K562 (cell line): ENCODE data around the gene BRAT1.

ENCODE experiments used
- CHD2 ChIP-seq: IDR thresholded peaks from 2 replicates; pipeline ENCODE4 v1.6.1; 2011; ENCODE audit warnings: low read depth, low read length
- ELF4 ChIP-seq: fragments of 450-650 bp; formaldehyde crosslinking; IDR thresholded peaks from 2 replicates; pipeline ENCODE4 v1.4.0; 2022; ENCODE audit warnings: missing genetic modification characterization
- FOXJ2 ChIP-seq: fragments of 200-800 bp; sonication (Bioruptor generic); IDR thresholded peaks from 2 replicates; pipeline ENCODE4 v1.6.1; 2016; ENCODE audit warnings: missing genetic modification characterization, missing compliant biosample characterization
- MAFF ChIP-seq: IDR thresholded peaks from 2 replicates; pipeline ENCODE4 v1.6.1; 2012; ENCODE audit warnings: low read length, improper control_type of control experiment
- MAFK ChIP-seq: IDR thresholded peaks from 2 replicates; pipeline ENCODE4 v1.6.1; 2011; ENCODE audit warnings: low read length, improper control_type of control experiment
- NR1H2 ChIP-seq: sonication (generic); formaldehyde crosslinking; IDR thresholded peaks from 2 replicates; pipeline ENCODE4 v1.4.0; 2020; ENCODE audit warnings: mild to moderate bottlenecking, missing genetic modification reagents
- PML ChIP-seq: IDR thresholded peaks from 2 replicates; pipeline ENCODE4 v1.6.1; 2012; ENCODE audit warnings: low read length, inconsistent platforms
- SIN3A ChIP-seq, 2 experiments: fragments of 150-350 bp in 1 of 2; IDR thresholded peaks; 2 replicates each; pipeline ENCODE4 v1.6.1; 2011 to 2016; ENCODE audit warnings: borderline replicate concordance in 2 of 2, low read depth in 2 of 2, low read length in 2 of 2, mild to moderate bottlenecking in 2 of 2, moderate library complexity in 2 of 2; ENCODE audit not compliant: control insufficient read depth in 1 of 2
- TF ChIP-seq, protein P1 (sequence below): IDR thresholded peaks from 2 replicates; pipeline ENCODE4 v1.6.1; 2011; ENCODE audit warnings: borderline replicate concordance, low read depth, mild to moderate bottlenecking, moderate library complexity, low read length; ENCODE audit not compliant: insufficient read depth, poor library complexity, severe bottlenecking
- TF ChIP-seq, protein P2 (sequence below): sonication (generic); formaldehyde crosslinking; IDR thresholded peaks from 2 replicates; pipeline ENCODE4 v1.8.1; 2023; ENCODE audit warnings: mild to moderate bottlenecking, missing genetic modification reagents

DNA sequence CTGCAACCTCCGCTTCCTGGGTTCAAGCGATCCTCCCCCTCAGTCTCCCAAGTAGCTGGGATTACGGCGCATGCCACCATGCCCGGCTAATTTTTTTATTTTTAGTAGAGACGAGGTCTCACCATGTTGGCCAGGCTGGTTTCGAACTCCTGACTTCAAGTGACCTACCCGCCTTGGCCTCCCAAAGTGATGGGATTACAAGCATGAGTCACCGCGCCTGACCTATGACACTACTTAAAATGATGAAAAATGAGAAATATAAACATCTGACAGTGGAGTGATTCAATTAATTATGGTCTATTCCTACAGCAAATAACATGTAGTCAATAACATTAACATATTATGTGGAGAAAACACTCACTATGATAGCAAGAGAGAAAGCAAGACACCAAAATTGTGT lies 2.2 kb downstream of the BRAT1 start:
- TF ChIP-seq SIN3A (IDR thresholded peaks at IDR 0.05; ENCODE audit: borderline replicate concordance in 2 of 2, control insufficient read depth in 1 of 2, low read depth in 2 of 2, low read length in 2 of 2), result no peak
- TF ChIP-seq CHD2, result no peak
- no peak for TF ChIP-seq FOXJ2 (tag)
- TF ChIP-seq ELF4 (CRISPR knock-in tag), result no peak
- no peak for TF ChIP-seq PML
- no peak for TF ChIP-seq MAFF
- TF ChIP-seq MAFK, result no peak
- no peak for TF ChIP-seq NR1H2
- TF ChIP-seq, protein P1, sequence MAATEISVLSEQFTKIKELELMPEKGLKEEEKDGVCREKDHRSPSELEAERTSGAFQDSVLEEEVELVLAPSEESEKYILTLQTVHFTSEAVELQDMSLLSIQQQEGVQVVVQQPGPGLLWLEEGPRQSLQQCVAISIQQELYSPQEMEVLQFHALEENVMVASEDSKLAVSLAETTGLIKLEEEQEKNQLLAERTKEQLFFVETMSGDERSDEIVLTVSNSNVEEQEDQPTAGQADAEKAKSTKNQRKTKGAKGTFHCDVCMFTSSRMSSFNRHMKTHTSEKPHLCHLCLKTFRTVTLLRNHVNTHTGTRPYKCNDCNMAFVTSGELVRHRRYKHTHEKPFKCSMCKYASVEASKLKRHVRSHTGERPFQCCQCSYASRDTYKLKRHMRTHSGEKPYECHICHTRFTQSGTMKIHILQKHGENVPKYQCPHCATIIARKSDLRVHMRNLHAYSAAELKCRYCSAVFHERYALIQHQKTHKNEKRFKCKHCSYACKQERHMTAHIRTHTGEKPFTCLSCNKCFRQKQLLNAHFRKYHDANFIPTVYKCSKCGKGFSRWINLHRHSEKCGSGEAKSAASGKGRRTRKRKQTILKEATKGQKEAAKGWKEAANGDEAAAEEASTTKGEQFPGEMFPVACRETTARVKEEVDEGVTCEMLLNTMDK, result no peak
- TF ChIP-seq, protein P2, sequence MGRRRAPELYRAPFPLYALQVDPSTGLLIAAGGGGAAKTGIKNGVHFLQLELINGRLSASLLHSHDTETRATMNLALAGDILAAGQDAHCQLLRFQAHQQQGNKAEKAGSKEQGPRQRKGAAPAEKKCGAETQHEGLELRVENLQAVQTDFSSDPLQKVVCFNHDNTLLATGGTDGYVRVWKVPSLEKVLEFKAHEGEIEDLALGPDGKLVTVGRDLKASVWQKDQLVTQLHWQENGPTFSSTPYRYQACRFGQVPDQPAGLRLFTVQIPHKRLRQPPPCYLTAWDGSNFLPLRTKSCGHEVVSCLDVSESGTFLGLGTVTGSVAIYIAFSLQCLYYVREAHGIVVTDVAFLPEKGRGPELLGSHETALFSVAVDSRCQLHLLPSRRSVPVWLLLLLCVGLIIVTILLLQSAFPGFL (CRISPR knock-in tag), result no peak
